Measurements from ENCODE around the gene RNF145.

DNA sequence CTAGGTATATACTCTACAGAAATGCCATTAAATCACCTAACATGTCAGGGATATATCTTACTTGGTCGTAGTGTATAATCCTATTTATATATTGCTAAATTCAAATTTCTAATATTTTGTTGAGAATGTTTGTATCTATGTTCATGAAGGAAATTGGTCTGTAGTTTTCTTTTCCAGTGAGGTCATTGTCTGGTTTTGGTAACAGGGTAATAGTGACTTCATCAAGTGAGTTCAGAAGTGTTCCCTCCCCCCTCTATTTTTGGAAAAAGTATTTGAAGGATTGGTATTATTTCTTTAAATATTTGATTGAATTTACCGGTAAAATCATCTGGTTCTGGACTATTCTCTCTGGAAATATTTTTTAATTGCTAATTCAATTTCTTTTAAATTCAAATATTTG is 86.2 kb downstream of the RNF145 start:
- TF ChIP-seq GATA1 (IDR thresholded peaks at IDR 0.05; ENCODE audit: low read depth, low read length) (no peak), POLR2A (IDR thresholded peaks at IDR 0.05; ENCODE audit: low read length) (no peak)
